ENCODE data around the gene IQCM.

GRCh38 chr4:149486861-149487260 lies 328.8 kb downstream of the IQCM start:
- TF ChIP-seq, protein P1, sequence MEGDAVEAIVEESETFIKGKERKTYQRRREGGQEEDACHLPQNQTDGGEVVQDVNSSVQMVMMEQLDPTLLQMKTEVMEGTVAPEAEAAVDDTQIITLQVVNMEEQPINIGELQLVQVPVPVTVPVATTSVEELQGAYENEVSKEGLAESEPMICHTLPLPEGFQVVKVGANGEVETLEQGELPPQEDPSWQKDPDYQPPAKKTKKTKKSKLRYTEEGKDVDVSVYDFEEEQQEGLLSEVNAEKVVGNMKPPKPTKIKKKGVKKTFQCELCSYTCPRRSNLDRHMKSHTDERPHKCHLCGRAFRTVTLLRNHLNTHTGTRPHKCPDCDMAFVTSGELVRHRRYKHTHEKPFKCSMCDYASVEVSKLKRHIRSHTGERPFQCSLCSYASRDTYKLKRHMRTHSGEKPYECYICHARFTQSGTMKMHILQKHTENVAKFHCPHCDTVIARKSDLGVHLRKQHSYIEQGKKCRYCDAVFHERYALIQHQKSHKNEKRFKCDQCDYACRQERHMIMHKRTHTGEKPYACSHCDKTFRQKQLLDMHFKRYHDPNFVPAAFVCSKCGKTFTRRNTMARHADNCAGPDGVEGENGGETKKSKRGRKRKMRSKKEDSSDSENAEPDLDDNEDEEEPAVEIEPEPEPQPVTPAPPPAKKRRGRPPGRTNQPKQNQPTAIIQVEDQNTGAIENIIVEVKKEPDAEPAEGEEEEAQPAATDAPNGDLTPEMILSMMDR (IDR thresholded peaks at IDR 0.05; ENCODE audit: insufficient read depth, low read length), result no peak
- TF ChIP-seq REST (IDR thresholded peaks at IDR 0.05; ENCODE audit: insufficient replicate concordance, low read depth) (no peak), POLR2AphosphoS5 (IDR thresholded peaks at IDR 0.05; ENCODE audit: low read depth) (no peak), GABPA (IDR thresholded peaks at IDR 0.05; ENCODE audit: low read depth) (no peak), SPI1 (IDR thresholded peaks at IDR 0.05; ENCODE audit: borderline replicate concordance, low read depth) (no peak)

All from HL-60 (cell line).